Endodermal cell (in vitro differentiated cells): ENCODE results near the gene CYTH3. TPM values are rescaled to one million over a fixed set of nuclear protein-coding genes. Genes with fewer than 3 reads are reported as not detected.

Source experiments
- DNase-seq: peaks from one replicate; pipeline ENCODE4 v3.0.0-alpha.2; 2017
- H3K27ac ChIP-seq: 2 replicates; pipeline ENCODE4 v1.5.1; 2013; ENCODE audit warnings: mild to moderate bottlenecking, low read depth, low read length, moderate library complexity
- H3K27me3 ChIP-seq: 2 replicates; pipeline ENCODE4 v1.6.1; 2013; ENCODE audit warnings: mild to moderate bottlenecking, low read length, moderate library complexity; ENCODE audit not compliant: insufficient read depth, control insufficient read depth, poor library complexity, severe bottlenecking
- H3K36me3 ChIP-seq: 2 replicates; pipeline ENCODE4 v1.7.0; 2013; ENCODE audit warnings: mild to moderate bottlenecking, low read length, moderate library complexity; ENCODE audit not compliant: control insufficient read depth, insufficient read depth
- H3K4me1 ChIP-seq: one replicate; pipeline ENCODE4 v1.7.0; 2013; ENCODE audit warnings: low read length; ENCODE audit not compliant: control insufficient read depth, insufficient read depth
- H3K4me3 ChIP-seq: 2 replicates; pipeline ENCODE4 v1.5.1; 2013; ENCODE audit warnings: mild to moderate bottlenecking, low read length, moderate library complexity
- H3K9ac ChIP-seq: 2 replicates; pipeline ENCODE4 v1.6.1; 2013; ENCODE audit warnings: mild to moderate bottlenecking, low read length, moderate library complexity; ENCODE audit not compliant: poor library complexity, severe bottlenecking; ENCODE audit errors: extremely low read depth
- H3K9me3 ChIP-seq: 2 replicates; pipeline ENCODE4 v1.6.1; 2013; ENCODE audit warnings: mild to moderate bottlenecking, low read length, moderate library complexity; ENCODE audit not compliant: control insufficient read depth
- H3K27ac Mint-ChIP-seq: 2 replicates; pipeline ENCODE4 v1.8.0; 2020; ENCODE audit warnings: mixed read lengths
- H3K27me3 Mint-ChIP-seq: 2 replicates; pipeline ENCODE4 v1.8.0; 2021; ENCODE audit warnings: mild to moderate bottlenecking, mixed read lengths; ENCODE audit not compliant: insufficient read depth
- H3K36me3 Mint-ChIP-seq: 2 replicates; pipeline ENCODE4 v1.8.0; 2020; ENCODE audit warnings: low read depth, mixed read lengths
- H3K4me1 Mint-ChIP-seq: 2 replicates; pipeline ENCODE4 v1.8.0; 2020; ENCODE audit warnings: mixed read lengths
- H3K4me3 Mint-ChIP-seq: 2 replicates; pipeline ENCODE4 v1.8.0; 2020; ENCODE audit warnings: mild to moderate bottlenecking, moderate library complexity, mixed read lengths
- H3K9me3 Mint-ChIP-seq: 2 replicates; pipeline ENCODE4 v1.8.0; 2020; ENCODE audit warnings: mild to moderate bottlenecking, mixed read lengths
- WGBS, 2 experiments: methylation state at CpG; one replicate each; pipeline versions ENCODE4 v1.1.5 to v1.1.7; 2013; ENCODE audit warnings: missing lambda C conversion rate in 2 of 2, mixed read lengths in 1 of 2; ENCODE audit not compliant: insufficient coverage in 1 of 2, insufficient read length in 1 of 2; 5-methylcytosine and 5-hydroxymethylcytosine counted together
- total RNA-seq, 2 donors: library from RNA; stranded (reverse); fragmentation: NEBNext Ultra II Directional in 1 of 2; extraction: Animal tissue kit (Norgen Biotek cat#: 25700) in 1 of 2; gene quantifications; 2 replicates in 1 of 2; 3 replicates in 1 of 2; pipeline ENCODE4 v1.2.1, GENCODE V29; 2021
- TF ChIP-seq, protein P1 (sequence below): fragments of 200-600 bp; sonication (generic); conservative IDR thresholded peaks from 2 replicates; pipeline ENCODE4 v1.5.0; 2021; ENCODE audit warnings: antibody characterized with exemption, mild to moderate bottlenecking

The CYTH3 gene
- total RNA-seq, 2 donors from 2014 or later: 10.6 to 10.8 TPM

DNA sequence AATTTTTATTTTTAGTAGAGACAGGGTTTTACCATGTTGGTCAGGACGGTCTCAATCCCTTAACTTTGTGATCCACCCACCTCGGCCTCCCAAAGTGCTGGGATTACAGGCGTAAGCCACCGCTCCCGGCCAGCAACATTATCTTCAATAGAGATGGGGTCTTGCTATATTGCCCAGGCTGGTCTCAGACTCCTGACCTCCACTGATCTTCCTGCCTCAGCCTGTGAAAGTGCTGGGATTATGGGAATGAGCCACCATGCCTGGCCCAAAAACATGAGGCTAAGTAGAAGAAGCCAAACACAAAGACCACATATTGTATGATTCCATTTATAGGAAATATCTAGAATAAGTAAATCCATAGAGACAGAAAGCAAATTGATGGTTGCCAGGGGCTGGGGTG, 19.1 kb upstream of the CYTH3 start:
- DNase-seq: no peak
- WGBS, 2 experiments: 91 to 98% methylated on average over 5 of the region's 5 CpGs

DNA sequence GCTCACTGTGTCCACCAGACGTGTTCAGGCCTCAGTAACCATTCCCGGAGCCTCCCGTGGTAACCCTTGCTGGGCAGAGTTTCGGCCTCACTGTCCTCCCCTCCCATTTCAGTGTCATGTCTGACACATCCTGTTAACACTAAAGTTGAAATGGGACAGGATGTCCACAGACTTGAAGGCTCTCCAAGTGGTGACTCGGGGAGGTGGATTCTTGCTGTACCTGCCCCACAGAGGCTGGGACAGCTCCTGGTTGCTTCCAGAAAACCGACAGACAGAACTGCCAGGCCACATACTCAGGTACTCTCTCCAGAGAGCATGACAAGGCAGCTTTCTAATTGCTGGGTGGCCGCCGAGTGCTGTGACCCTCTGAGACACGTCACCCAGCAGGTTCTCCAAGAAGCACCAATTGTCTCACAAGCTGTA, 17.9 kb upstream of the CYTH3 start:
- Histone ChIP-seq H3K36me3 (no peaks in the 10 kb centered on the region), H3K9ac (no peak overlapping the region), H3K9me3 (no peaks in the 10 kb centered on the region), H3K27me3 (no peaks in the 10 kb centered on the region), H3K27ac (no peak overlapping the region), H3K4me1 (no peaks in the 10 kb centered on the region), H3K4me3 (no peak overlapping the region)
- Mint-ChIP-seq H3K4me3 (no peak overlapping the region), H3K27ac (no peak overlapping the region), H3K9me3 (no peaks in the 10 kb centered on the region), H3K4me1 (no peaks in the 10 kb centered on the region), H3K36me3 (no peaks in the 10 kb centered on the region), H3K27me3 (peaks cover 2% of the 10 kb centered on the region)
- 82 to 91% methylated on average over 6 to 9 of the region's 9 CpGs for WGBS, 2 experiments
- TF ChIP-seq, protein P1, sequence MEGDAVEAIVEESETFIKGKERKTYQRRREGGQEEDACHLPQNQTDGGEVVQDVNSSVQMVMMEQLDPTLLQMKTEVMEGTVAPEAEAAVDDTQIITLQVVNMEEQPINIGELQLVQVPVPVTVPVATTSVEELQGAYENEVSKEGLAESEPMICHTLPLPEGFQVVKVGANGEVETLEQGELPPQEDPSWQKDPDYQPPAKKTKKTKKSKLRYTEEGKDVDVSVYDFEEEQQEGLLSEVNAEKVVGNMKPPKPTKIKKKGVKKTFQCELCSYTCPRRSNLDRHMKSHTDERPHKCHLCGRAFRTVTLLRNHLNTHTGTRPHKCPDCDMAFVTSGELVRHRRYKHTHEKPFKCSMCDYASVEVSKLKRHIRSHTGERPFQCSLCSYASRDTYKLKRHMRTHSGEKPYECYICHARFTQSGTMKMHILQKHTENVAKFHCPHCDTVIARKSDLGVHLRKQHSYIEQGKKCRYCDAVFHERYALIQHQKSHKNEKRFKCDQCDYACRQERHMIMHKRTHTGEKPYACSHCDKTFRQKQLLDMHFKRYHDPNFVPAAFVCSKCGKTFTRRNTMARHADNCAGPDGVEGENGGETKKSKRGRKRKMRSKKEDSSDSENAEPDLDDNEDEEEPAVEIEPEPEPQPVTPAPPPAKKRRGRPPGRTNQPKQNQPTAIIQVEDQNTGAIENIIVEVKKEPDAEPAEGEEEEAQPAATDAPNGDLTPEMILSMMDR: no peak
- no peak for DNase-seq

More for the DNA sequence above, 19.1 kb upstream of the CYTH3 start:
- no peaks in the 10 kb centered on the region for H3K36me3 Mint-ChIP-seq
- Histone ChIP-seq H3K9ac (no peak overlapping the region), H3K27ac (no peak overlapping the region), H3K27me3 (no peaks in the 10 kb centered on the region), H3K4me3 (no peak overlapping the region), H3K9me3 (no peaks in the 10 kb centered on the region), H3K36me3 (no peaks in the 10 kb centered on the region), H3K4me1 (no peaks in the 10 kb centered on the region)
- H3K4me3 Mint-ChIP-seq: no peak overlapping the region
- no peaks in the 10 kb centered on the region for H3K4me1 Mint-ChIP-seq
- TF ChIP-seq, protein P1: no peak
- H3K27me3 Mint-ChIP-seq: peaks cover 2% of the 10 kb centered on the region
- no peaks in the 10 kb centered on the region for H3K9me3 Mint-ChIP-seq
- no peak overlapping the region for H3K27ac Mint-ChIP-seq

DNA sequence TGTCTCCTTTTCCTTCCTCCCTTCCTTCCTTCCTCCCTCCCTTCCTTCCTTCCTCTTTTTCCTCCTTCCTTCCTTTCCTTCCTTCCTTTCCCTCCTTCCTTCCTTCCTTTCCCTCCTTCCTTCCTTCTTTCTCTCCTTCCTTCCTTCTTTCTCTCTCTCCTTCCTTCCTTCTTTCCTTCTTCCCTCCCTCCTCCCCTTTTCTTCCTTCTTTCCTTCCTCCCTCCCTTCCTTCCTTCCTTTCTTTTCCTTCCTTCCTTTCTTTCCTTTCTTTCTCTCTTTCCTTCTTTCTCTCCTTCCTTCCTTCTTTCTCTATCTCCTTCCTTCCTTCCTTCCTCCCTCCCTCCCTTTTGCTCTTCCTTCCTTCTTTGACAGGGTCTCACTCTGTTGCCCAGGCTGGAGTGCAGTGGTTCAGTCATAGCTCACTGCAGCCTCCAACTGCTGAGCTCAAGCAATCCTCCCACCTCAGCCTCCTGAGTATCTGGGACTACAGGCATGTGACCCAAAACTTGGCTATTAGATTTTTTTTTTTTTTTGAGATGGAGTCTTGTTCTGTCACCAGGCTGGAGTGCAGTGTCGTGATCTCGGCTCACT, 15.9 kb upstream of the CYTH3 start:
- H3K27me3 ChIP-seq: no peaks in the 10 kb centered on the region
- 80 to 92% methylated on average over 2 of the region's 2 CpGs for WGBS, 2 experiments

More for the DNA sequence above, 15.9 kb upstream of the CYTH3 start:
- H3K9me3 ChIP-seq: no peaks in the 10 kb centered on the region
- no peak overlapping the region for H3K4me3 ChIP-seq
- no peaks in the 10 kb centered on the region for H3K4me1 Mint-ChIP-seq
- H3K36me3 Mint-ChIP-seq: no peaks in the 10 kb centered on the region
- H3K27ac ChIP-seq: no peak overlapping the region
- H3K9me3 Mint-ChIP-seq: peaks cover 5% of the 10 kb centered on the region
- TF ChIP-seq, protein P1: no peak
- no peak overlapping the region for H3K4me3 Mint-ChIP-seq
- H3K27me3 Mint-ChIP-seq: peaks cover 2% of the 10 kb centered on the region
- no peak for DNase-seq
- H3K4me1 ChIP-seq: no peaks in the 10 kb centered on the region
- H3K36me3 ChIP-seq: no peaks in the 10 kb centered on the region
- H3K9ac ChIP-seq: no peak overlapping the region
- H3K27ac Mint-ChIP-seq: no peak overlapping the region
